Stimulated activated CD4-positive, alpha-beta T cell treated with anti-CD3 and anti-CD28 coated beads, Interleukin-15, amount 100 ng/mL, for 1 hour (primary cell): ENCODE data around the gene FLNC.

Experiments used
- DNase-seq, 2 donors: peaks; one replicate each; pipeline ENCODE4 v3.0.0-alpha.2; 2020; ENCODE audit warnings: low read depth in 1 of 2, low spot score in 1 of 2

The FLNC gene

GRCh38 chr7:128800567-128800966 lies 29.6 kb upstream of the FLNC start:
- no peak for DNase-seq

GRCh38 chr7:128801003-128801402 lies 29.2 kb upstream of the FLNC start:
- DNase-seq = no peak

GRCh38 chr7:128801667-128802418 lies 28.4 kb upstream of the FLNC start:
- DNase-seq = no peak

GRCh38 chr7:128804484-128804883 lies 25.7 kb upstream of the FLNC start:
- DNase-seq = no peak

GRCh38 chr7:128805225-128805624 lies 25.0 kb upstream of the FLNC start:
- DNase-seq = no peak

- no peak for DNase-seq
Measured at GRCh38 chr7:128807191-128807590, 23.0 kb upstream of the FLNC start.

GRCh38 chr7:128809363-128809762 lies 20.8 kb upstream of the FLNC start:
- DNase-seq = no peak

- DNase-seq = no peak
Measured at GRCh38 chr7:128810473-128810872, 19.7 kb upstream of the FLNC start.

GRCh38 chr7:128810997-128811396 lies 19.2 kb upstream of the FLNC start:
- DNase-seq = no peak

GRCh38 chr7:128811631-128812430 lies 18.4 kb upstream of the FLNC start:
- no peak for DNase-seq

- DNase-seq = no peak
Measured at GRCh38 chr7:128812514-128813168, 17.6 kb upstream of the FLNC start.

- no peak for DNase-seq
Measured at GRCh38 chr7:128814499-128814898, 15.7 kb upstream of the FLNC start.

- no peak for DNase-seq
Measured at GRCh38 chr7:128815289-128815942, 14.8 kb upstream of the FLNC start.

GRCh38 chr7:128818694-128819093 lies 11.5 kb upstream of the FLNC start:
- DNase-seq = no peak

- no peak for DNase-seq
Measured at GRCh38 chr7:128821724-128822123, 8.5 kb upstream of the FLNC start.

GRCh38 chr7:128826512-128826911 lies 3.7 kb upstream of the FLNC start:
- DNase-seq = no peak

GRCh38 chr7:128826916-128827247 lies 3.3 kb upstream of the FLNC start:
- no peak for DNase-seq

- DNase-seq = no peak
Measured at GRCh38 chr7:128827248-128827958, 2.8 kb upstream of the FLNC start.

- DNase-seq = no peak
Measured at GRCh38 chr7:128827971-128828711, 2.1 kb upstream of the FLNC start.
